ENCODE results near the gene USP22.

USP22 gene

DNA sequence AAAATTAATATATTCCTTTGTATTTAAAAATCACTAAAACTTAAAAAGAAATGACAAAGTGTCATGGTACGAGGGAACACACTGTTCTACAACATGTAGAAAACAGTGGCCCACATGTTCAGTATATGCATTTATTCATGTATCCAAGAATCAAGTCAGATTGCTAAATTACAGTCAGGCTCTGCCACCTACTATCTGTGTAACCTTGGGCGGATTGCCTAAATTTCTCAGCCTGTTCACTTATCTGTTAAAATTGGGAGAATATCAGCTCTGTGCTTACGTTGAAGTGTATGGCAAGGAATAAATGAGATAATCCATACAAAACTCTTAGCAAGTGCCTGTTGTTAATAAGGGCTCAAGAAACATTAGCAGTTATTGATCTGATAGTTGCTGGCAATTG, 3.4 kb upstream of the USP22 start:
- no peak for DNase-seq (ENCODE audit: low spot score)

DNA sequence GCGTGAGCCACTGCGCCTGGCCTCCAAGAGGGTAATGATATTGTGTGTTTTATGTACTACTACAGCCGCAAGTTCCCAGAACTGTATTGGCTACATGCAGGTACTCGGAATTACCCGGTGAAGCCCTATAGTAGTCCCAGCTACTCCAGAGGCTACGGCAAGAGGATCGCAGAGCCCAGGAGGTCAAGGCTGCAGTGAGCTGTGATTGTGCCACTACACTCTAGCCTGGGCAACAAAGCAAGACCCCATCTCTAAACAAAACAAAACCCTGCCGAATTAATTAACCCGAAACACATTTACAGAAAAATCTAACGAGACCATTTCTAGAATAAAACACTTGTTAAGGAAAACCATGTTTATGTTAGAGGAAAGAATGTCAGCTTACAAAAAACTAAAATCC, 2.2 kb upstream of the USP22 start:
- DNase-seq (ENCODE audit: low spot score): no peak

GRCh38 chr17:21043296-21044232, 753 bp upstream of the USP22 start:
- DNase-seq (ENCODE audit: low spot score): no peak

DNA sequence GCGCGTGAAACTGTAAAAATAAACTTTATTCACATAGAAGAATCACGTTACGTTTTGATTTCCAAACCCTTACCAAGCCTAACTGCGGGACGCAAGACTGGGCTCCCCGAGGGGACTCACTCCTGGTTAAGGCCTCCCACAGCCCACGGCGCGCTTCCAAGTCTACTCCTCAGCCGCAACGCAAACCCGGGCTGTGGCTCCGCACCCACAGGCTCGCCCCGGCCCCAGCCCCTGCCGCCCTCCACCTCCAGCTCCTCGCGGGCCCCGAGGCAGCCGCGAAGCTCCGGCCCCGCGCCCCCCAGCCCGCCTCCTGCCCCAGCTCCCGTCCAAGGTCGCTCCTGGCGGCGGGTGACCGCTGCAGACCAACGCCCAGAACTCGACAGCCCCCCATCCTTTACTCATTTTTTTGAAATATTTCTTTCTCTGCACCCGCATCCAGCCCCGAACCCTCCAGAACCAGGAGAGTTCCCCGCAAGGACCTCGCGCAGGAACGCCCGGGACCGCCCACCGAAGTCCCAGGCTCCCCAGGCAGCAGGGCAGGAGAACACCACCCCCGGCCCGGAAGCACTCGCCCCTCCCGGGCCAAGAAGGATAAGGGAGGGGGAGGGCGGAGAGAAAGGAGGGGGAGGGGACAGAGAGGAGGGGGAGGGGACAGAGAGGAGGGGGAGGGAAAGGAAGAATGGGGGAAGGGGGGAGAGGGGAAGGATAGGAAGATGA, 912 bp downstream of the USP22 start:
- DNase-seq (ENCODE audit: low spot score): peak; percentile 35

GRCh38 chr17:21039839-21040575, 2.8 kb downstream of the USP22 start:
- no peak for DNase-seq (ENCODE audit: low spot score)

DNA sequence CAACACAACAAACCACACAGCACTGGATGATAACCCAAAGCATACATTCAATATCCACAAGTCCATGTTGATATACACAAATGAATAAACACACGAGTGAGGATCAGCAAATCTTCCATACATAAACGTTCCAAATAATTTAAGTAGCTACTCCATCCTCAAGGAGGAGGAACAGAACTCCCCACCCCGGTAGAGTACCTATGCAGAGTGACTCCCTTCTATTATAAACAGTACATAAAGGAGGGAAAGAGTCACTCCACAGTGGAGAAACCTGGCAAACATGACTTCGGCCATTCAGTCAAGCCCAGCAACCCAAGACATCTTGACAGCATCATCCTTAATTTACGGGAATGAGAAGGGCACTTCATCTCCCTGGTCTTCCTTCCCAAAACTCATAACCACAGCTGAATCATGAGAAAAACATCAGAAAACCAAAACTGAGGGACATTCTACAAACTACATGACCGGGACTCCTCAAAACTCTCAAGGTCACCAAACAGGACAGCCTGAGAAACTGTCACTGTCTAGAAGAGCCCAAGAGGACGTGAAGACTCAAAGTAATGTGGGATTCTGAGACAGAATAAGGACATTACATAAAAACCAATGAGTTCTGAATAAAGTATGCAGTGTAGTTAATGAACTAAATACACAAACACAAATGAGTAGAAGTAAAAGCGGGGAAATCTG, 5.6 kb downstream of the USP22 start:
- no peak for DNase-seq (ENCODE audit: low spot score)

DNA sequence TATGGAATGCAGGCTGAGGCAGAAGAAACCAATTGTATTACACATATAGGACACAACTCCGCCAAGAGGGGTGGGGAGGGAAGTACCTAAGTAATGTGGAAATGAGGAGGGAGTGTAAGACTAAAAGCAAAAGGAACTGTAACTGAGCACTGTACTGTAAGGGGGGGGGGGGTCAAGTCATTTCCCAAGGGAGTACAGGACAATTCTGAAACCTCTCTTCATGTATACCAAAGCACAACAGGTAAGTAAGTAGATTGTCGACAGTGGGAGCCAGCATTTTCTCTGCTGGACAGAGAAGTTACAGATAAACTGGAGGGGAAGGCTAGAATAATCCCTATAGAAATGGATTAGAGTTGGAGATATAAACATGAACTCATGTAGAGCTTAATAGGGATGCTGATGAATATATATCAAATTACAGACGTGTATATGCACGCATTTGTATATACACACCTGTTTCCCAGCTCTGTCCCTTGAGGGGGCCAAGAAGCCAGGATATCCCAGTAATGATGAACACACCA, 6.4 kb downstream of the USP22 start:
- DNase-seq (ENCODE audit: low spot score): no peak

DNA sequence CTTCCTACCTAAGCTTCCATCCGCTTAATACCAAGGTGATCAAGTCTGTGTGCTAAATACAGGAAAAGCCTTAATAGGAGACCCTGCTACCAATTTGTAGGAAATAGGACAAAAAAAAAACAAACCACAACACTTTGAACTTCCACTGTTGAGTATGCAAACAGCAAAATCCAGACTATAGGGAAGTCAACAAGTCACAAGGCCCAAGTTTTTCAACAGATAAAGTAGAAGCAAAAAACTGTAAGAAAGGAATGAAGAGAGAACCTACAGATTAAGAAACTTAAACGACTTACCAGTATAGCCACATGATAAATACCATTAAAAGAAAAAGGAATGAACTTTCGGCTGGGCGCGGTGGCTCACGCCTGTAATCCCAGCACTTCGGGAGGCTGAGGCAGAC, 7.4 kb downstream of the USP22 start:
- no peak for DNase-seq (ENCODE audit: low spot score)

DNA sequence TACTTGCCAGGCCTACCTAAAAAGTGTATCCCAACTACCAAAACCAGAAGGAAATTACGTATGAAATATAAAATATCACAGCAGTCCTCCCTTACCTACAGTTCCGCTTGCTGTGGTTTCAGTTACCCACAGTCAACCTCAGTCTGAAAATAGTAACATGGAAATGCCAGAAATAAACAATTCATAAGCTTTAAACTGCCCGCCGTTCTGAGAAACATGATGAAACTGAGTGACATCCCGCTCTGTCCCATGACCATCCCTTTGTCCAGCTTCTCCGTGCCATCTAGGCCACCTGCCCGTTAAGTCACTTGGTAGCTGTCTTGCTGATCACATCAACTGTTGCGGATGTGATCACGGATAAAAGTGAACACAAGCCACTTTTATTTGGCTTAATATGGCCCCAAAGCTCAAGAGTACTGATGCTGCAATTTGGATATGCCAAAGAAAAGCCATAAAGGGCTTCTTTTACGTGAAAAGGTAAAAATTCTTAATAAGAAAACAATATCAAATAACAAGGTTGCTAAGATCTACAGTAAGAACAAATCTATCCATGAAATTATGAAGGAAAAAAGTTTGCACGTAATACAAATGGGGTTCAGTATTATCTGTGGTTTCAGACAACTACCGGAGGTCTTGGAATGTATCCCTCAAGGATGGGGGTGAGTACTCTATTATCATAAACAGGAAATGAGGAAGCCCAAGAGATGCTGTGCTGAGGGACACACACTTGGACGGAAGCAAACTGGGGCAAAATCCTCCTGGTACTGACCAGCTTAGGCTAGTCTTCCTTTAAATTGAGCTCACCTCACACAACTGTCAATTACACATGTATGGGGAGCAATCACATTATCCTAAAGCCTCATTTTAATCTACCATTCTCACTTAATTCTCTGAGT, 8.2 kb downstream of the USP22 start:
- no peak for DNase-seq (ENCODE audit: low spot score)

DNA sequence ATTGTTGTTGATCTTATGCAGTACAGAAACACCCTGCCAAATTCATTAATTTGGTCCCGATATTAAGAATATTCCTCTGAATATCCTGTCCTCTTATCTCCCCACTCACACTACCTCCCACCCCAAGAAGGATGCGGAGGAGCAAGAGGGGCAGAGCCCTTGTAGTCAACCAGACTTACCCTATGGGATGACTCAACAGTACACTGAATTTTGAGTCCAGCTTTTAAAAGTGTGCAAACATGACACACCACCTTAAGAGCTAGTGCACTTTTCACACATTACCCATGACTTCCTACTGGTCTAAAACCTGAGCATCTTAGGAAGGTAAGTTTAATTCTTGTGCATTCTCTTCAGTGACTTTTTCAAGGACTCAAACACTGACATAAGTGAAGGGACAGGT, 9.5 kb downstream of the USP22 start:
- no peak for DNase-seq (ENCODE audit: low spot score)

DNA sequence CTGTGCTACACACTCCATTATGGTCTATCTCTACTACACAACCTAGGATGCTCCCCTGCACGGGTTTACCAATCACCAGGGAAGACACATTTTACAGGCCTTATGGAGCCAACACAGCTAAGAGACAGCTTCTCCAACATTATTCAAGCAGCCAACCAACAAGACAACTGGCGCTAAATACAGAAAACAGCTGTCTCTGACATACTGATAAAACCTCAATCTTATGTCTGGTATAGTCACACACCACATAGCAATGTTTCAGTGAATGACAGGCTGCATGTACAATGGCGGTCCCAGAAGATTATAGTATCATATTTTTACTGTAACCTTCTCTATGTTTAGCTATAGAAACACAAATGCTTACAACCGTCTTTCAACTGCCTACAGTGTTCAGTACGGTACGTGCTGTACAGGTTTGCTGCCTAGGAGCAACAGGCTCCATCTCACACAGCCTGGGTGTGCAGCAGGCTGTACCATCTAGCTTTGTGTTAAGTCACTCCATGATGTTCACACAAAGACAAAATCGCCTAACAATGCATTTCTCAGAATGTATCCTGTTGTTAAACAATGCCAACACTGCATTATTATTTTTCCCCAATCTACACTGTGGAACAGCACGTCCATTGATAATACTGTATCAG, 10.9 kb downstream of the USP22 start:
- no peak for DNase-seq (ENCODE audit: low spot score)

DNA sequence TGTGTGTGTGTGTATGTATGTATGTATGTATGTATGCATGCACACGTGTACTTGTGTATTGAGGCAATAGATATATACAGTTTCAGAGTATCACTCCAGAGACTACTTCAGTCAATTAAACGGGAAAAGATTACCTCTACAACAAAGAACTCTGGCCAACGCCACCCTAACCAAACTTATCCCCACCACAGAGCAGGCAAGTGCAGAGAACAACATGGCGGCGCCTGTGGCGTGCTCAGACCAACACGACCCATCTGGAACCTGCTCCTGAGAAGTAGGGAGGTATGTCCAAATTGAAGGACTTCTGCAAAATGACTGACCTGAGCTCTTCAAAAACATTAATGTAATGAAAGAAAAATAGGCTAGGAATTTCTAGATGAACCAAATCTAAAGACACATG, 12.4 kb downstream of the USP22 start:
- no peak for DNase-seq (ENCODE audit: low spot score)

DNA sequence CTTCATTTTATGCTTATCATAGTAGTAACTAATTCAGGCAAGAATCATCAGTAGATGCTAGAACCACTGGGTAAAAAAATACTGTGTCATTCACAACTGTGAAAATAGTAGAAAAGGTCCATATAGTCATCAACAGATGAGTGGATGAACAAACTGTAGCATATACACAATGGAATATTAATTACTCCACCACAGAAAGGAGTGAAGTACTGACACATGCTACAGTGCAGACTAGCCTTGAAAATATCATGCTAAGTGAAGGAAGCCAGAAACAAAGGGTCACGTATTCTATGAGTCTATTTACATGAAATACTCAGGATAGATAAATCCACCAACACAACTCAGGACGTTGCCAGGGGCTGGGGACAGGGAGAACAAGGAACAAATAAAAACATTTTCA, 13.3 kb downstream of the USP22 start:
- no peak for DNase-seq (ENCODE audit: low spot score)

DNA sequence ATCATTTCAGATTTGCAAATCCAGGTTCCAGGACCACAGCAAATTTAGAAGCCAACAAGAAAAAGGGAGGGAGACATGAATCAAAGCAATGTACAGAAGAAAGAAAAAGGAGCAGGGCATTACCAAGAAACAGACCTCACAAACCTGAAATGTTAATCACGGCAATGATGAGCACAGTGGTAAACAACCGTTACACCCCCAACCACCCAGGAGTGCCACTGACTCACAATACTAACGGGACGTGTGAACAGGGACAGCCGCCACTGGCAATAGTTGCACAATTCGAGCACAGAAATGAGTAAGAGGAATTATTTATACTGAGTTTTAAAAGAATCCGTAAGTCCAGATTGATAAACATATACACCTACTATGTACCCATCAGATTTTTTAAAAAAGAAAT, 13.8 kb downstream of the USP22 start:
- no peak for DNase-seq (ENCODE audit: low spot score)

- no peak for DNase-seq (ENCODE audit: low spot score)
Measured at GRCh38 chr17:21028192-21028591, 14.6 kb downstream of the USP22 start.

DNA sequence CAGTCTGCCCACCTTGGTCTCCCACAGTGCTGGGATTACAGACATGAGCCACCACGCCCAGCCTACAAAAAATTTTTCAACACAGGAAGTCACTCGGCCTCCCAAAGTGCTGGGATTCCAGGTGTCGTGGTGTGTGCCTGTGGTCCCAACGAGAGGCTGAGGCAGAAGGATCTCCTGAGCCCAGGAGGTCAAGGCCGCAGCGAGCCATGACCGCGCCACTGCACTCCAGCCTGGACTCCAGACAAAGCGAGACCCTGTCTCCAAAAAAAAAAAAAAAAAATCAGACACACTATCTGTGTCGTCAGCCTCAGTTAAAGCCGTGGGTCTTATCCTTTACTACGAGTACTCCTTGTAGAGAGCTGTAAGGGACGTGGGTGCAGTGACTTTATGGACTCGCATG, 15.8 kb downstream of the USP22 start:
- no peak for DNase-seq (ENCODE audit: low spot score)

DNA sequence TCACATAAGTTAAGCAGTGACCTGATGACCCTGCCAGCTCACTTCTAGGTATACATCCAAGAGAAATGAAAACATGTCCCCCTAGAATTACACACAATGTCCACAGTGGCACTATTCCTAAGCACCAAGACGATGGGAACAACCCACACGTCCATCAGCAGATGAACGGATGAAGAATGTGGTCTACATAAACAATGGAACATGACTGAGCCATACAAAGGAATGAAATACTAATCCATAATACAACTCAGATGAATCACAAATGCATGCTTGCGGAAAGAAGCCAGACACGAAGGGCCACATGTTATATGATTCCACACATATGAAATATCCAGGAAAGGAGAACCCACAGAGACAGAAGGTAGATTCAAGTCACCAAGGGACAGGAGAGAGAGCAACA, 17.4 kb downstream of the USP22 start:
- no peak for DNase-seq (ENCODE audit: low spot score)

DNA sequence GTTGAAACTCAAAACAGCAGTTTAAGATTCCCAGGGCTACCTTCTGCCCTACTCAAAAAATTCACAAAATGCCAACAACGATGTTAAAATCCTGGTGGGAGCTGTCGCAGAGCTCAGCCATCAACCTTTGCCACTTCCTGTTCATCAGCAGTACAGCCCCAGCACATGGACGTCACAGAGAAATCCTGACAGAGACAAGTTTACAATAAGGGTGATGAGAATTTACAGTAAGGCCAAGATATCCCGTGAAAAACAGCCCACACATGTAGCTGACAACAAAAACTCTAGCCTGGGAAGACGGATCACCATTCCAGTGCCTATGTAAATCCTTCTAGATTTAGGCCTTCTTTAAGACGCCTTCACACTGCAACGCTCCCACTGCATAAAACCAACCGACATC, 18.8 kb downstream of the USP22 start:
- DNase-seq (ENCODE audit: low spot score): no peak

DNA sequence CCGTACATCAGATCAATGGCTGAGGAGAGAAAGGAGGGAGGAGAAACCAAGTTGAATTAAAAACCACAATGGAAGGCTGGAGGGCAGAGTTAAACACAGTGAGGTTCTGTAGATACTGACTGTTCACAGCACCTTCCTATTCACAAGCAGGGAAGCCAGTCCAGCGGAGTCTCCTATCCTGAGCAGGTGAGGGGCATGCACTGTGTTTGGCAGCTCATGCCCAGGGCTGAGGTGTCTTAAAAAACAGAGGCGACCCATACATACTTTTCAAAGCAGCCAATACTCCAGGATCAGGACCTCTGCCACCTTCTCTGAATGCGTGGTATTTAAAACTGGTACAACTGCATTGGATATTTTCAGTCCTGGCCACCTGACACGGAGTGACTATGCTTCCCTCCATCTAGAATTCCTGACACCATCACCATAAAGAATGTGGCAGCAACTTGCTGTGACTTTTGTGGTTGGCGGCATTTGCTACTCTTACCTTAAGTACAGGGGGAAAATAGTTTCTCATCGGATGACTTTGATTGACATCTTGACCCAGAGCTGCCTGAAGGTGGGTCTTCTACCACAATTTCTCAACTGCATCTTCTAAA, 21.5 kb downstream of the USP22 start:
- no peak for DNase-seq (ENCODE audit: low spot score)

DNA sequence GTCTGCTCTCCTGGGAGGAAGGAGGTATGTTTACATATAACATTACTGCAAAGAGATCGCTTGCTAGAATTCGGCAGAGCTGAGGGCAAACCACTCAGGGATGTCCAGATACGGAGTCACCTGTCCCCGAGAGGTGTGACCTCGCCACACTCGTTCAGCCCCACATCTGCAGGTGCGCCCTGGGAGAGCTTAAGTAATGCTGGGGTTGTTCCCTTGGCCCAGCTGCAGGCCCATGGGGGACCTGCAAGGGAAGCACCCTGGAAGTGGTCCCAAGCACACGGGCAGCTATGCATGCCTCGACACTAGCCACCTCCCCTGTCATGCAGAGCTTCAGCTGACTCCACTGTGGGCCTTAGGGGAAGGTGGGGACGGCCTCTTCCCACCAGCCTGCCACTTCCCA, 22.2 kb downstream of the USP22 start:
- DNase-seq (ENCODE audit: low spot score): no peak

All from HuH-7.5 (cell line).